CD4-positive, alpha-beta T cell treated with Interleukin-4 for 4 hours (primary cell): Measurements from ENCODE around the gene C2CD4D.

Source experiments
- DNase-seq: peaks from one replicate; pipeline ENCODE4 v3.0.0-alpha.2; 2020

The C2CD4D gene

GRCh38 chr1:151832318-151832980 is 7.2 kb downstream of the C2CD4D start:
- no peak for DNase-seq

GRCh38 chr1:151831605-151832004 is 8.0 kb downstream of the C2CD4D start, which contains the start of gene RORC:
Gene RORC (minus strand): TSS chr1:151831802. CDS start chr1:151831764, 38 bp downstream.
- no peak for DNase-seq

GRCh38 chr1:151831256-151831591 is 8.4 kb downstream of the C2CD4D start:
- no peak for DNase-seq

- DNase-seq: no peak
These were observed 9.6 kb downstream of the C2CD4D start for GRCh38 chr1:151830055-151830454.

- no peak for DNase-seq
These were observed 10.1 kb downstream of the C2CD4D start for GRCh38 chr1:151829352-151830046.

- no peak for DNase-seq
These were observed 10.7 kb downstream of the C2CD4D start for GRCh38 chr1:151828921-151829320.

- no peak for DNase-seq
These were observed 11.8 kb downstream of the C2CD4D start for GRCh38 chr1:151827853-151828252.

GRCh38 chr1:151825751-151826660 is 13.6 kb downstream of the C2CD4D start:
- DNase-seq: no peak

GRCh38 chr1:151825204-151825603 is 14.4 kb downstream of the C2CD4D start:
- DNase-seq: no peak

- DNase-seq: no peak
These were observed 16.4 kb downstream of the C2CD4D start for GRCh38 chr1:151823175-151823574.

- DNase-seq: no peak
These were observed 17.2 kb downstream of the C2CD4D start for GRCh38 chr1:151822404-151822803.

GRCh38 chr1:151820940-151821339 is 18.7 kb downstream of the C2CD4D start:
- DNase-seq: no peak

- DNase-seq: no peak
These were observed 19.5 kb downstream of the C2CD4D start for GRCh38 chr1:151819976-151820623.

GRCh38 chr1:151819227-151819835 is 20.3 kb downstream of the C2CD4D start:
- no peak for DNase-seq

- DNase-seq: no peak
These were observed 22.3 kb downstream of the C2CD4D start for GRCh38 chr1:151817353-151817730.

GRCh38 chr1:151816548-151817352 is 22.9 kb downstream of the C2CD4D start:
- no peak for DNase-seq

- peak; percentile 51 for DNase-seq
These were observed 23.8 kb downstream of the C2CD4D start for GRCh38 chr1:151815716-151816327.

GRCh38 chr1:151814971-151815545 is 24.6 kb downstream of the C2CD4D start:
- DNase-seq: no peak

GRCh38 chr1:151814426-151814825 is 25.2 kb downstream of the C2CD4D start:
- no peak for DNase-seq

GRCh38 chr1:151813271-151813977 is 26.2 kb downstream of the C2CD4D start:
- DNase-seq: no peak
